IMR-90 (cell line): ENCODE results near the gene PDGFD. TPM values are rescaled to one million over a fixed set of nuclear protein-coding genes. Genes with fewer than 3 reads are reported as not detected.

ENCODE experiments used
- ATAC-seq: fragments of 200-7000 bp; cut with Tn5 transposase; 2 replicates; pipeline ENCODE4 v1.9.1; 2020; ENCODE audit warnings: low read depth, mild to moderate bottlenecking, moderate library complexity
- BruUV-seq: library from RNA; stranded (reverse); fragments of 400-500 nt; replicated peaks from 2 replicates; lab custom pipeline; 2021; lab: Mats Ljungman, UMichigan
- CTCF ChIA-PET: fragments of 300-600 bp; formaldehyde crosslinking; extraction: SDS; loops from one replicate; lab custom pipeline; 2021; ENCODE audit warnings: antibody characterized with exemption; lab: Yijun Ruan, JAX
- POLR2A ChIA-PET: fragments of 300-600 bp; sonication (Branson Sonifier 250); formaldehyde crosslinking; loops from one replicate; lab custom pipeline; 2022; ENCODE audit warnings: antibody characterized with exemption; ENCODE audit not compliant: unreplicated experiment; lab: Charles Lee
- DNase-seq: peaks from one replicate; pipeline ENCODE4 v3.0.0; 2013
- H2AFZ ChIP-seq: replicated peaks from 2 replicates; pipeline ENCODE3; 2013; ENCODE audit warnings: low read length, mild to moderate bottlenecking; ENCODE audit not compliant: poor library complexity
- H2AK5ac ChIP-seq: 2 replicates; pipeline ENCODE4 v1.6.1; 2013; ENCODE audit warnings: low read depth, low read length, inconsistent platforms
- H2AK9ac ChIP-seq: replicated peaks from 2 replicates; pipeline ENCODE3; 2013; ENCODE audit warnings: mild to moderate bottlenecking, low read depth, low read length, moderate library complexity; ENCODE audit not compliant: poor library complexity
- H2BK120ac ChIP-seq: 2 replicates; pipeline ENCODE4 v1.6.1; 2013; ENCODE audit warnings: low read depth, low read length, inconsistent platforms
- H2BK15ac ChIP-seq: 3 replicates; pipeline ENCODE4 v1.6.1; 2013; ENCODE audit warnings: low read depth, low read length, inconsistent platforms
- H2BK20ac ChIP-seq: 2 replicates; pipeline ENCODE4 v1.6.1; 2013; ENCODE audit warnings: low read depth, mild to moderate bottlenecking, inconsistent platforms, low read length, moderate library complexity
- H2BK5ac ChIP-seq: 2 replicates; pipeline ENCODE4 v1.6.1; 2013; ENCODE audit warnings: mild to moderate bottlenecking, low read depth, low read length, inconsistent platforms; ENCODE audit not compliant: poor library complexity, severe bottlenecking
- H3K14ac ChIP-seq: replicated peaks from 2 replicates; pipeline ENCODE4 v1.6.1; 2013; ENCODE audit warnings: low read depth, low read length, inconsistent platforms
- H3K18ac ChIP-seq: 2 replicates; pipeline ENCODE4 v1.6.1; 2013; ENCODE audit warnings: low read depth, low read length, control low read depth
- H3K23ac ChIP-seq: 2 replicates; pipeline ENCODE4 v1.6.1; 2013; ENCODE audit warnings: low read depth, low read length, inconsistent platforms
- H3K27ac ChIP-seq: 2 replicates; pipeline ENCODE4 v1.5.1; 2013; ENCODE audit warnings: mild to moderate bottlenecking, control low read depth, low read length; ENCODE audit not compliant: insufficient read depth
- H3K27me3 ChIP-seq: 2 replicates; pipeline ENCODE4 v1.6.1; 2013; ENCODE audit warnings: low read length; ENCODE audit not compliant: control insufficient read depth, insufficient read depth
- H3K36me3 ChIP-seq: 2 replicates; pipeline ENCODE4 v1.6.1; 2013; ENCODE audit warnings: low read length, mixed read lengths; ENCODE audit not compliant: control insufficient read depth, insufficient read depth
- H3K4ac ChIP-seq: 2 replicates; pipeline ENCODE4 v1.6.1; 2013; ENCODE audit warnings: low read depth, low read length, inconsistent platforms
- H3K4me1 ChIP-seq: 2 replicates; pipeline ENCODE4 v1.6.1; 2013; ENCODE audit warnings: low read length, mixed read lengths; ENCODE audit not compliant: control insufficient read depth, insufficient read depth
- H3K4me2 ChIP-seq: 2 replicates; pipeline ENCODE4 v1.6.1; 2013; ENCODE audit warnings: low read depth, mild to moderate bottlenecking, control low read depth, low read length, moderate library complexity
- H3K4me3 ChIP-seq: 2 replicates; pipeline ENCODE4 v1.5.1; 2013; ENCODE audit warnings: low read depth, mild to moderate bottlenecking, control low read depth, low read length, moderate library complexity; ENCODE audit not compliant: insufficient read depth
- H3K56ac ChIP-seq: 2 replicates; pipeline ENCODE4 v1.6.1; 2013; ENCODE audit warnings: low read length, inconsistent platforms; ENCODE audit not compliant: insufficient read depth; ENCODE audit errors: extremely low read depth
- H3K79me1 ChIP-seq, 2 experiments: 2 replicates each; pipeline ENCODE4 v1.6.1; 2013; ENCODE audit warnings: low read length in 2 of 2, inconsistent platforms in 1 of 2, low read depth in 1 of 2
- H3K9ac ChIP-seq: 2 replicates; pipeline ENCODE4 v1.6.1; 2013; ENCODE audit warnings: low read depth, low read length, control low read depth
- H3K9me1 ChIP-seq: 2 replicates; pipeline ENCODE4 v1.6.1; 2013; ENCODE audit warnings: low read length, inconsistent platforms; ENCODE audit not compliant: insufficient read depth
- H3K9me3 ChIP-seq: 2 replicates; pipeline ENCODE4 v1.6.1; 2013; ENCODE audit warnings: low read length; ENCODE audit not compliant: control insufficient read depth, insufficient read depth
- H4K20me1 ChIP-seq: 2 replicates; pipeline ENCODE4 v1.6.1; 2013; ENCODE audit warnings: low read length, inconsistent platforms; ENCODE audit not compliant: insufficient read depth
- H4K5ac ChIP-seq: 2 replicates; pipeline ENCODE4 v1.6.1; 2013; ENCODE audit warnings: mild to moderate bottlenecking, low read depth, low read length, control low read depth
- H4K8ac ChIP-seq, 2 experiments: 2 replicates each; pipeline ENCODE4 v1.6.1; 2013; ENCODE audit warnings: low read depth in 2 of 2, low read length in 2 of 2, control low read depth in 1 of 2, inconsistent platforms in 1 of 2
- H4K91ac ChIP-seq: 2 replicates; pipeline ENCODE4 v1.6.1; 2013; ENCODE audit warnings: low read depth, low read length, inconsistent platforms; ENCODE audit not compliant: insufficient read depth
- BHLHE40 ChIP-seq: fragments of 150-350 bp; IDR thresholded peaks from 2 replicates; pipeline ENCODE4 v1.6.1; 2016; ENCODE audit warnings: mild to moderate bottlenecking, low read depth, low read length
- CEBPB ChIP-seq: IDR thresholded peaks from 2 replicates; pipeline ENCODE4 v1.6.1; 2012; ENCODE audit warnings: low read depth, low read length, improper control_type of control experiment
- CHD1 ChIP-seq: IDR thresholded peaks from 2 replicates; pipeline ENCODE4 v1.6.1; 2012; ENCODE audit warnings: low read depth, low read length, improper control_type of control experiment
- CTCF ChIP-seq: conservative IDR thresholded peaks from 2 replicates; pipeline ENCODE4 v1.5.1; 2012; ENCODE audit warnings: mild to moderate bottlenecking, low read depth, low read length, improper control_type of control experiment
- ELK1 ChIP-seq: fragments of 150-350 bp; IDR thresholded peaks from 2 replicates; pipeline ENCODE4 v1.6.1; 2016; ENCODE audit warnings: low read depth, mild to moderate bottlenecking, low read length, moderate library complexity, borderline replicate concordance
- FOS ChIP-seq: fragments of 150-350 bp; IDR thresholded peaks from 2 replicates; pipeline ENCODE4 v1.6.1; 2016; ENCODE audit warnings: low read depth, low read length
- MAFK ChIP-seq: IDR thresholded peaks from 2 replicates; pipeline ENCODE4 v1.6.1; 2012; ENCODE audit warnings: low read depth, low read length, improper control_type of control experiment
- MAZ ChIP-seq: IDR thresholded peaks from 2 replicates; pipeline ENCODE4 v1.6.1; 2012; ENCODE audit warnings: low read depth, mild to moderate bottlenecking, low read length, improper control_type of control experiment, moderate library complexity, borderline replicate concordance
- MXI1 ChIP-seq: IDR thresholded peaks from 2 replicates; pipeline ENCODE4 v1.6.1; 2012; ENCODE audit warnings: low read depth, mild to moderate bottlenecking, low read length, moderate library complexity, borderline replicate concordance
- NFE2L2 ChIP-seq: fragments of 150-350 bp; IDR thresholded peaks from 2 replicates; pipeline ENCODE4 v1.6.1; 2016; ENCODE audit warnings: low read depth, mild to moderate bottlenecking, low read length
- POLR2A ChIP-seq: IDR thresholded peaks from 2 replicates; pipeline ENCODE4 v1.6.1; 2012; ENCODE audit warnings: mild to moderate bottlenecking, low read depth, low read length
- RAD21 ChIP-seq: IDR thresholded peaks from 2 replicates; pipeline ENCODE4 v1.6.1; 2012; ENCODE audit warnings: low read length, improper control_type of control experiment
- RCOR1 ChIP-seq: IDR thresholded peaks from 2 replicates; pipeline ENCODE4 v1.6.1; 2012; ENCODE audit warnings: mild to moderate bottlenecking, low read length, improper control_type of control experiment; ENCODE audit not compliant: insufficient replicate concordance
- RFX5 ChIP-seq: IDR thresholded peaks from 2 replicates; pipeline ENCODE4 v1.8.0; 2012; ENCODE audit warnings: low read depth, mild to moderate bottlenecking, low read length, moderate library complexity
- SMC3 ChIP-seq: fragments of 150-350 bp; IDR thresholded peaks from 2 replicates; pipeline ENCODE4 v1.6.1; 2016; ENCODE audit warnings: low read depth, mild to moderate bottlenecking, antibody characterized with exemption, low read length, moderate library complexity
- USF2 ChIP-seq: fragments of 150-350 bp; IDR thresholded peaks from 2 replicates; pipeline ENCODE4 v1.6.1; 2017; ENCODE audit warnings: mild to moderate bottlenecking, antibody characterized with exemption, low read length, low read depth
- WGBS, 2 experiments: methylation state at CpG; one replicate each; pipeline versions ENCODE4 v1.1.5 to v1.1.7; 2013; ENCODE audit warnings: missing lambda C conversion rate in 2 of 2; ENCODE audit not compliant: insufficient read length in 1 of 2; ENCODE audit errors: extremely low coverage in 2 of 2; 5-methylcytosine and 5-hydroxymethylcytosine counted together
- dilution Hi-C: fragments of 300-500 bp; cut with HindIII; formaldehyde crosslinking; loops from one replicate; pipeline ENCODE4 v1.14.3; 2018; ENCODE audit warnings: low sequenced_read_pairs; ENCODE audit not compliant: unreplicated experiment
- in situ Hi-C: fragments of 300-500 bp; cut with MboI; formaldehyde crosslinking; loops from 3 replicates; pipeline ENCODE4 v1.14.3; 2019; ENCODE audit warnings: low sequenced_read_pairs, inconsistent platforms, mixed read lengths
- intact Hi-C: fragments of 100-400 bp; cut with micrococcal nuclease; formaldehyde crosslinking; loops from 2 replicates; pipeline ENCODE4 v1.10.0; 2022
- polyA plus RNA-seq, 3 experiments: library from polyadenylated mRNA; depleted of rRNA; stranded (reverse); fragments of >200 nt; gene quantifications; 2 replicates each; pipeline ENCODE4 v1.2.3, GENCODE V29; 2012; ENCODE audit warnings: low replicate concordance in 1 of 3
- total RNA-seq: library from RNA; depleted of rRNA; stranded (reverse); fragments of >200 nt; gene quantifications from 2 replicates; pipeline ENCODE4 v1.2.3, GENCODE V29; 2012

Gene PDGFD
- total and polyA plus RNA-seq, 2 of the 4 experiments (the other 2 are of a cell fraction), result 2.1 to 3.0 TPM

GRCh38 chr11:104009744-104010143 is 154.2 kb downstream of the PDGFD start:
- POLR2A ChIA-PET, result no interaction called here
- no peak overlapping the region for H2AK5ac ChIP-seq
- intact Hi-C loops, result no loop called here

More at GRCh38 chr11:104009744-104010143, 154.2 kb downstream of the PDGFD start:
- no peaks in the 10 kb centered on the region for H4K20me1 ChIP-seq
- no peak overlapping the region for H2BK20ac ChIP-seq
- no peak overlapping the region for H4K5ac ChIP-seq
- no peak overlapping the region for H3K56ac ChIP-seq
- H3K27ac ChIP-seq, result no peak overlapping the region
- H4K91ac ChIP-seq, result no peak overlapping the region
- H2BK15ac ChIP-seq, result no peak overlapping the region
- H3K14ac ChIP-seq, result no peak overlapping the region
- no peaks in the 10 kb centered on the region for H3K36me3 ChIP-seq
- H3K27me3 ChIP-seq, result no peaks in the 10 kb centered on the region
- no peak overlapping the region for H2BK120ac ChIP-seq
- no peak overlapping the region for H2AFZ ChIP-seq
- H3K4me1 ChIP-seq, result peaks cover 5% of the 10 kb centered on the region
- H3K9ac ChIP-seq, result no peak overlapping the region
- H3K79me1 ChIP-seq, result no peaks in the 10 kb centered on the region
- no peaks in the 10 kb centered on the region for H3K9me1 ChIP-seq
- TF ChIP-seq MAFK (no peak), NFE2L2 (no peak), CHD1 (no peak), POLR2A (no peak), ELK1 (no peak), MAZ (no peak), CEBPB (no peak), USF2 (no peak), FOS (no peak), CTCF (no peak), RFX5 (no peak), MXI1 (no peak), RAD21 (no peak), RCOR1 (no peak), BHLHE40 (no peak), SMC3 (no peak)
- no CpG with 5 or more reads among the region's 3 CpGs for WGBS, 2 experiments
- DNase-seq, result no peak
- in situ Hi-C loops (no loop called here), dilution Hi-C loops (no loop called here)
- H2BK5ac ChIP-seq, result no peak overlapping the region
- no peak overlapping the region for H4K8ac ChIP-seq
- BruUV-seq, result no TSS peak
- CTCF ChIA-PET, result no interaction called here
- no peak for ATAC-seq
- no peak overlapping the region for H2AK9ac ChIP-seq
- no peak overlapping the region for H3K18ac ChIP-seq
- H3K23ac ChIP-seq, result no peak overlapping the region
- H3K4ac ChIP-seq, result no peak overlapping the region
- no peak overlapping the region for H3K4me3 ChIP-seq
- H3K9me3 ChIP-seq, result no peaks in the 10 kb centered on the region
- no peak overlapping the region for H3K4me2 ChIP-seq
